ENCODE results near the gene GRM8.

DNA sequence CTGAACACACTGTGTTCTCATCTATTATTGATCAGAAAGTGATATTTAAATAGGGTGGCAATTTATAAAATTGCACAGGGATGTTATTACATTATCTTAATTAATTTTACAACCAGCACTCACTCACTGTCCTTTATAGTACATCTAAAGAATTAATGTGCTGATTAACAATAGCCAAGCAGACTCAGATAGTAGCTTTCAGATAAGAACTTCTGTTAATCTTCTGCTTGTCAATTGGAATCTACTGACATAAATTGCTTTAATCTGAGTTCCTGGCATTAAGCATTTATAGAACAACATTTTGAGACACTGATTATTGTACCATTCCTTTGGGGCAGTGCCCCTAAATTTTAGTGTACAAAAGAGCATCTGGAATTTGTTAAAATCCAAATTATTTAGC, 408.9 kb downstream of the GRM8 start:
- TF ChIP-seq FOXM1 (IDR thresholded peaks at IDR 0.05; ENCODE audit: borderline replicate concordance, low read depth) (no peak), YY1 (IDR thresholded peaks at IDR 0.05; ENCODE audit: low read depth) (no peak), TAF1 (IDR thresholded peaks at IDR 0.05; ENCODE audit: low read depth) (no peak), RAD21 (IDR thresholded peaks at IDR 0.05; ENCODE audit: low read depth) (no peak), CREB1 (IDR thresholded peaks at IDR 0.05; ENCODE audit: low read depth) (no peak)
- TF ChIP-seq, protein P1, sequence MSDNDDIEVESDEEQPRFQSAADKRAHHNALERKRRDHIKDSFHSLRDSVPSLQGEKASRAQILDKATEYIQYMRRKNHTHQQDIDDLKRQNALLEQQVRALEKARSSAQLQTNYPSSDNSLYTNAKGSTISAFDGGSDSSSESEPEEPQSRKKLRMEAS (IDR thresholded peaks at IDR 0.05), result no peak
- TF ChIP-seq, protein P2, sequence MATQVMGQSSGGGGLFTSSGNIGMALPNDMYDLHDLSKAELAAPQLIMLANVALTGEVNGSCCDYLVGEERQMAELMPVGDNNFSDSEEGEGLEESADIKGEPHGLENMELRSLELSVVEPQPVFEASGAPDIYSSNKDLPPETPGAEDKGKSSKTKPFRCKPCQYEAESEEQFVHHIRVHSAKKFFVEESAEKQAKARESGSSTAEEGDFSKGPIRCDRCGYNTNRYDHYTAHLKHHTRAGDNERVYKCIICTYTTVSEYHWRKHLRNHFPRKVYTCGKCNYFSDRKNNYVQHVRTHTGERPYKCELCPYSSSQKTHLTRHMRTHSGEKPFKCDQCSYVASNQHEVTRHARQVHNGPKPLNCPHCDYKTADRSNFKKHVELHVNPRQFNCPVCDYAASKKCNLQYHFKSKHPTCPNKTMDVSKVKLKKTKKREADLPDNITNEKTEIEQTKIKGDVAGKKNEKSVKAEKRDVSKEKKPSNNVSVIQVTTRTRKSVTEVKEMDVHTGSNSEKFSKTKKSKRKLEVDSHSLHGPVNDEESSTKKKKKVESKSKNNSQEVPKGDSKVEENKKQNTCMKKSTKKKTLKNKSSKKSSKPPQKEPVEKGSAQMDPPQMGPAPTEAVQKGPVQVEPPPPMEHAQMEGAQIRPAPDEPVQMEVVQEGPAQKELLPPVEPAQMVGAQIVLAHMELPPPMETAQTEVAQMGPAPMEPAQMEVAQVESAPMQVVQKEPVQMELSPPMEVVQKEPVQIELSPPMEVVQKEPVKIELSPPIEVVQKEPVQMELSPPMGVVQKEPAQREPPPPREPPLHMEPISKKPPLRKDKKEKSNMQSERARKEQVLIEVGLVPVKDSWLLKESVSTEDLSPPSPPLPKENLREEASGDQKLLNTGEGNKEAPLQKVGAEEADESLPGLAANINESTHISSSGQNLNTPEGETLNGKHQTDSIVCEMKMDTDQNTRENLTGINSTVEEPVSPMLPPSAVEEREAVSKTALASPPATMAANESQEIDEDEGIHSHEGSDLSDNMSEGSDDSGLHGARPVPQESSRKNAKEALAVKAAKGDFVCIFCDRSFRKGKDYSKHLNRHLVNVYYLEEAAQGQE (IDR thresholded peaks at IDR 0.05; ENCODE audit: low read depth), result no peak
- TF ChIP-seq, protein P3, sequence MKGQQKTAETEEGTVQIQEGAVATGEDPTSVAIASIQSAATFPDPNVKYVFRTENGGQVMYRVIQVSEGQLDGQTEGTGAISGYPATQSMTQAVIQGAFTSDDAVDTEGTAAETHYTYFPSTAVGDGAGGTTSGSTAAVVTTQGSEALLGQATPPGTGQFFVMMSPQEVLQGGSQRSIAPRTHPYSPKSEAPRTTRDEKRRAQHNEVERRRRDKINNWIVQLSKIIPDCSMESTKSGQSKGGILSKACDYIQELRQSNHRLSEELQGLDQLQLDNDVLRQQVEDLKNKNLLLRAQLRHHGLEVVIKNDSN (IDR thresholded peaks at IDR 0.05), result no peak

Data from Ishikawa (cell line).